Testis (tissue), 2 donors: ENCODE data around the gene CFAP46.

Experiments used
- POLR2A ChIP-seq: fragments of 450-650 bp; IDR thresholded peaks from one replicate; pipeline ENCODE4 v1.6.1; 2017; ENCODE audit warnings: antibody characterized with exemption, mild to moderate bottlenecking, moderate library complexity
- TF ChIP-seq, protein P1 (sequence below), 3 experiments: fragments of 450-650 bp in 2 of 3; fragments of 200-600 bp in 1 of 3; sonication (generic) in 1 of 3; IDR thresholded peaks; one replicate each; pipeline ENCODE4 v1.5.1; 2016 to 2019; ENCODE audit warnings: antibody characterized with exemption in 3 of 3, mild to moderate bottlenecking in 2 of 3, moderate library complexity in 1 of 3

- no peak for TF ChIP-seq POLR2A
- TF ChIP-seq, protein P1, sequence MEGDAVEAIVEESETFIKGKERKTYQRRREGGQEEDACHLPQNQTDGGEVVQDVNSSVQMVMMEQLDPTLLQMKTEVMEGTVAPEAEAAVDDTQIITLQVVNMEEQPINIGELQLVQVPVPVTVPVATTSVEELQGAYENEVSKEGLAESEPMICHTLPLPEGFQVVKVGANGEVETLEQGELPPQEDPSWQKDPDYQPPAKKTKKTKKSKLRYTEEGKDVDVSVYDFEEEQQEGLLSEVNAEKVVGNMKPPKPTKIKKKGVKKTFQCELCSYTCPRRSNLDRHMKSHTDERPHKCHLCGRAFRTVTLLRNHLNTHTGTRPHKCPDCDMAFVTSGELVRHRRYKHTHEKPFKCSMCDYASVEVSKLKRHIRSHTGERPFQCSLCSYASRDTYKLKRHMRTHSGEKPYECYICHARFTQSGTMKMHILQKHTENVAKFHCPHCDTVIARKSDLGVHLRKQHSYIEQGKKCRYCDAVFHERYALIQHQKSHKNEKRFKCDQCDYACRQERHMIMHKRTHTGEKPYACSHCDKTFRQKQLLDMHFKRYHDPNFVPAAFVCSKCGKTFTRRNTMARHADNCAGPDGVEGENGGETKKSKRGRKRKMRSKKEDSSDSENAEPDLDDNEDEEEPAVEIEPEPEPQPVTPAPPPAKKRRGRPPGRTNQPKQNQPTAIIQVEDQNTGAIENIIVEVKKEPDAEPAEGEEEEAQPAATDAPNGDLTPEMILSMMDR (IDR thresholded peaks at IDR 0.05): no peak
Observed at GRCh38 chr10:132981173-132981555, 38.8 kb upstream of the CFAP46 start.
